Immature natural killer cell (primary cell): ENCODE data around the gene CHN2. TPM values are rescaled to one million over a fixed set of nuclear protein-coding genes. Genes with fewer than 3 reads are reported as not detected.
"Not testable (repeated sequence)": the region's sequence is repeated elsewhere in the genome, so short reads cannot be mapped to it uniquely, and the experiment has no call there.

Source experiments
- DNase-seq, 3 donors: peaks; one replicate each; pipeline ENCODE4 v3.0.0; 2022; ENCODE audit warnings: mixed read lengths in 1 of 3
- H3K27ac Mint-ChIP-seq, 6 donors: one replicate each; pipeline ENCODE4 v1.8.0; 2020; ENCODE audit warnings: mixed read lengths in 6 of 6, mild to moderate bottlenecking in 5 of 6, inconsistent platforms in 4 of 6, moderate library complexity in 3 of 6
- H3K27me3 Mint-ChIP-seq, 3 donors: one replicate each; pipeline ENCODE4 v1.8.0; 2020 to 2021; ENCODE audit warnings: low read depth in 3 of 3, mild to moderate bottlenecking in 3 of 3, mixed read lengths in 3 of 3, moderate library complexity in 3 of 3, inconsistent platforms in 1 of 3
- H3K36me3 Mint-ChIP-seq, 3 donors: one replicate each; pipeline ENCODE4 v1.8.0; 2020; ENCODE audit warnings: mixed read lengths in 3 of 3, inconsistent platforms in 2 of 3, mild to moderate bottlenecking in 2 of 3
- H3K4me1 Mint-ChIP-seq, 2 donors: one replicate each; pipeline ENCODE4 v1.8.0; 2020; ENCODE audit warnings: inconsistent platforms in 2 of 2, mild to moderate bottlenecking in 2 of 2, mixed read lengths in 2 of 2, moderate library complexity in 1 of 2
- H3K4me3 Mint-ChIP-seq, 5 donors: one replicate each; pipeline ENCODE4 v1.8.0; 2020; ENCODE audit warnings: mild to moderate bottlenecking in 5 of 5, mixed read lengths in 5 of 5, inconsistent platforms in 3 of 5, moderate library complexity in 3 of 5
- H3K9me3 Mint-ChIP-seq, 6 donors: one replicate each; pipeline ENCODE4 v1.8.0; 2020; ENCODE audit warnings: mild to moderate bottlenecking in 6 of 6, mixed read lengths in 6 of 6, inconsistent platforms in 4 of 6, moderate library complexity in 3 of 6
- polyA plus RNA-seq, 3 donors: library from polyadenylated mRNA; unstranded; fragments of 300-500 nt; fragmentation: Illumina TruSeq; gene quantifications; one replicate each; pipeline ENCODE4 v1.2.3, GENCODE V29; 2021

CHN2 gene
- polyA plus RNA-seq, 3 donors from 2014 or later, result 7.7 to 23.9 (median 14.6) TPM

DNA sequence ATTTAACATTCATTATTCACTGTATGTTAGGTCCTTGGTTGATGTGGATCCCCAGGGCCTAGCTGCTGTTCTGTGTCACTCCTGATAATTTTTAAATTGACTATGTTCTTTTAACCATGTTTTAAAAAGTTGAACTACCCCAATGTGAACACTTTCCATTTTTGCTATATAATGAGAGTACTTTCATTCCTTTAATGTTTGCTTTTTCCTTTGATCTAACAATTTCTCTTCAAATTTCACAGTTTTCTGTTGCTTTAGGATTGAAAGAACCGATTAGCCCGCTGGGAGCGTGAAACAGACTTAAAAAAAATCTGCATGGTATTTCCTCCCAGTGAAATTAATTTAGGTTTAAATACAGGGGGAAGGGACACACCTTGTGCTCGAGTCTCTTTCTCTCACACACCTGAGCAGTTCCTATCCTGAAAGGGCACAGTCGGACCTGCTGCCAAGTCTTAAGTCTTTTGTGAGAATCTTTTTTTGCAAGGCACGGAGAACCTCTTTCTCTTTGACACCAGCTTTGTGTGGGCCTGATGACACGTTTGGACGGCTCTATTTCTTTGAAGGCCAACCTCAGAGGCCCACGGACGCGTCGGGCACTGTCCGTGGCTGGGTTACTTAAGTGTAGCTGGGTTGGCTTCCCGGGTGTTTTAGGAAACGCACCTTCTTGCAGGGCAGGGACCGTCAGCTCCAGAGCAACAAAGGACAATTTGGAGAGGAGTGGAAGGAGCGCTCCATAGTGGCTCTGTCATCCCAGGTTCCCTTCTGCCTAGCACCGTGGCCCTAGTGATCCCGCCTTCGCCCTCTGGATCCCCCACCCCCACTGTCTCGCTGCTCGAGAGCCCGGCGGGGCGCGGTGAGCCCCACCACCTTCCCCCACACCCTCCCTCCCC lies 1.0 kb upstream of the CHN2 start:
- H3K4me3 Mint-ChIP-seq, result peak overlapping the region; percentile 69 to 79 (median 71)
- peak overlapping the region in 5 of 6 donors; percentile 39 to 67 (median 56) for H3K27ac Mint-ChIP-seq
- DNase-seq, result no peak
- peaks cover 38 to 41% of the 10 kb centered on the region in 2 donors for H3K4me1 Mint-ChIP-seq
- H3K9me3 Mint-ChIP-seq, result no peaks in the 10 kb centered on the region
- peaks cover 7 to 29% (median 13%) of the 10 kb centered on the region in 3 donors for H3K27me3 Mint-ChIP-seq
- H3K36me3 Mint-ChIP-seq, result no peaks in the 10 kb centered on the region

DNA sequence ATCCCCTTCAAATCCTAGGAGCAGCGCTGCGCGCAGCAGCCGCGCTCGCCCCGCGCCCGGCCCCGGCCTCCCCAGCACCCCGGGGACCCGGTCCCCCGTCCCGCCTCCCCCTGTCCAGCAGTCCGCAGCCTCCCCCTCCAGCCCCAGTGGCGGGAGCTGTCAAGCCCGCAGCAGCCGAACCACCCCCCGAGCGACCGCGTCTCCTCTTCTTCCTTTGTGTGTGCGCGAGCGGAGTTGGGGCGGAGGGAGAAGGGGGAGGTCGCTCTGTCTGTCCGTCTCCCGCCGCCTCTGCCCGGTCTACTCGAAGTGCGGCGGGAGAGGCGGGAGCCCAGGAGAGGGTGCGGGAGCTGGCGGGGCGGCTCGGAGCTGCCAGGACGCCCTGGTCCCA lies 375 bp upstream of the CHN2 start:
- no peak for DNase-seq
- Mint-ChIP-seq H3K4me1 (peaks cover 38 to 48% of the 10 kb centered on the region in 2 donors), H3K4me3 (peak overlapping the region; percentile 87 to 95 (median 93)), H3K36me3 (no peaks in the 10 kb centered on the region), H3K9me3 (no peaks in the 10 kb centered on the region), H3K27me3 (peaks cover 7 to 31% (median 13%) of the 10 kb centered on the region in 3 donors), H3K27ac (peak overlapping the region in 3 of 6 donors; percentile 58 to 89 (median 66))

DNA sequence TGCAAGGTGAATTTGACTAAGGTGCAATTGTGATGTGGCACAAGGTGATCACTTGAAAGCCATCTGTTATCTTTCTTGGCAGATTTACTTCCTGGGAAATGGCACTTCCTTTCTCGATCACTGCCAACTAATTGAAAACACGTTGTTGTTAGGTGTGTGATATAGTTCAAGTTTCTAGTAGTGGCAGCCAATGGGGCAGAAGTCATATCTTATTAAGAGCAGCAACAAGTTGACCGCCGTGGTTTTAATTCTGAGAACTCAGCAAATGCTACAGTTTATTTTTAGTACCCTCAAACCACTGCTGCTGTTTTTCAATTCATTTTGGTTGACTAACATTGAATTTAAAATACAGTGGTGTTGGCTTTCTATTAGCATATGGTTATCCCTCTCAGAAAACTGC lies 1.6 kb downstream of the CHN2 start:
- peak; percentile 66 to 77 (median 72) for DNase-seq
- no peaks in the 10 kb centered on the region for H3K9me3 Mint-ChIP-seq
- peak overlapping the region; percentile 69 to 94 (median 89) for H3K27ac Mint-ChIP-seq
- peaks cover 5 to 29% (median 13%) of the 10 kb centered on the region in 3 donors for H3K27me3 Mint-ChIP-seq
- H3K36me3 Mint-ChIP-seq, result no peaks in the 10 kb centered on the region
- peak overlapping the region; percentile 93 to 99 (median 95) for H3K4me3 Mint-ChIP-seq
- peaks cover 43 to 59% of the 10 kb centered on the region in 2 donors for H3K4me1 Mint-ChIP-seq

DNA sequence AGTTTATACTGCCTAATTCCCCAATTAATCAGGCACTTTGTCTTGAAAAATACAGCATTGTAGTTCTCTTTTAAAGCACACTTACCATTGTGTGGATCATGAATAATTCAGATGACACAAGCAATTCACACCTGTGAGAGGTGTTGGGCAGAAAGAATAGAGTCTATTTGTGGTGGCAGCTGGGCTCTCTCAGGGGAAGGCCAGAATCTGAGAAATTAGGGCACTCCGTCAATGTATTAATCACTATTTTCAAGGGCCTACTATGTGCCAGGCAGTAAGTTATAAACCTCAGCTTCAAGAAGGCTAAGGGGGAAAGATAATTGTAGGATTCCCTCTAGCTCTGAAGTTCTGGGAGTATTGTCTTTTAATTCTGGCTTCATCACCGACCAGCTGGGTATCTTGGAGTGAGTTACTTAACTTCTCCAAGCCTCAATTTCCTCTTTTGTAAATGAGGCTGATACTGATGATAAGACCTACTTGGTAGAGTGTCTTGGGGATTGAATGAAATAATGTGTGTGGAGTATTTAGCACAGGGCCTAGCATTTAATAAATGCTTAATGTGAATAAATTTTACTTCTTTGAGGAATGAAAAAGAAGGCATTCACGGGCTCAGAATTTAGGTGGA lies 2.5 kb downstream of the CHN2 start:
- Mint-ChIP-seq H3K36me3 (no peaks in the 10 kb centered on the region), H3K4me3 (peak overlapping the region; percentile 93 to 99 (median 95)), H3K4me1 (peaks cover 43 to 68% of the 10 kb centered on the region in 2 donors), H3K27ac (peak overlapping the region; percentile 69 to 94 (median 89)), H3K27me3 (peaks cover 5 to 26% (median 13%) of the 10 kb centered on the region in 3 donors), H3K9me3 (no peaks in the 10 kb centered on the region)
- peak; percentile 56 to 60 (median 59) for DNase-seq

DNA sequence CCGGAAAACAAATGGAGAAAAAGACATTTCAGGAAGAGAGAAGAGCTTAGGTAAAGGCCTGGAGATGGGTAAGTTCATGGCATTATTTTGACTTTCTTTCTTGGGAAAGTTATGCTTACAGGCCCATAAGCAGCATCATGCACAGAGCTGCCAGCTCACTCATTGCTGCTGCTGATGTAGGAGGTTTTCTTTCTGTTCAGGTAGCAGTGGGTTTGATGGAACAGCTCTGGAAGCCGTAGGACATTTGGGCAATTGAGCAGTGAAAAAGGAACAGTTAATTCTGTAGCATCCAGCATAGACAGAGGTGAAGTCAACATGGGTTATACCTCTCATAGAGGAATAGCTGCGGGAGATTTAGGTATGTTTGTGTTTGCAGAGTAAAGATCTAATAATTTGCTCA lies 3.3 kb downstream of the CHN2 start:
- Mint-ChIP-seq H3K27me3 (peaks cover 5 to 26% (median 13%) of the 10 kb centered on the region in 3 donors), H3K9me3 (no peaks in the 10 kb centered on the region)

DNA sequence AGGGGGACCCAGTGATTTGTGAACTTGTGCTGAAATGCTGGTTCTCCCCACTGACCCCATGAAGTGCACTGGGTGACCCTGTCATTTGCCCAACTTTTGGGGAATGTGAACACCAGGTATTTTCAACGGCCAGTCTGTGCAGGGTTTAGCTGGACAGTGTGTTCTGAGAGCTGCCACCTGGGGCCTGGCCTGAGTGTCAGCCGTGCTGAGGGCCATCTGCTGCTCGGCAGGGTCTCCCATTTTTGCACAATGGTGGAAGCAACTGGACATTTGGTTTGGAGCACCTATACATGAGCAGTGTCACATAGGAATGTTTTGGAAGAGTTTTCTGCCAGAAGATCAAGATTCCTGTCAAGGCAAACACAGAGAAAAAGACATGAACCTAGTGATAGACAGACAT lies 5.2 kb downstream of the CHN2 start:
- DNase-seq, result no peak
- Mint-ChIP-seq H3K4me3 (no peak overlapping the region), H3K27me3 (peaks cover 6 to 23% (median 13%) of the 10 kb centered on the region in 3 donors), H3K36me3 (peaks cover 0 to 4% (median 3%) of the 10 kb centered on the region in 3 donors), H3K9me3 (no peaks in the 10 kb centered on the region), H3K4me1 (peaks cover 46 to 71% of the 10 kb centered on the region in 2 donors), H3K27ac (no peak overlapping the region)

More for the DNA sequence above, 3.3 kb downstream of the CHN2 start:
- DNase-seq, result no peak
- peaks cover 51 to 77% of the 10 kb centered on the region in 2 donors for H3K4me1 Mint-ChIP-seq
- peak overlapping the region in 4 of 5 donors; percentile 34 to 99 (median 73) for H3K4me3 Mint-ChIP-seq
- H3K36me3 Mint-ChIP-seq, result no peaks in the 10 kb centered on the region
- H3K27ac Mint-ChIP-seq, result peak overlapping the region in 2 of 6 donors; percentile 66 to 69

DNA sequence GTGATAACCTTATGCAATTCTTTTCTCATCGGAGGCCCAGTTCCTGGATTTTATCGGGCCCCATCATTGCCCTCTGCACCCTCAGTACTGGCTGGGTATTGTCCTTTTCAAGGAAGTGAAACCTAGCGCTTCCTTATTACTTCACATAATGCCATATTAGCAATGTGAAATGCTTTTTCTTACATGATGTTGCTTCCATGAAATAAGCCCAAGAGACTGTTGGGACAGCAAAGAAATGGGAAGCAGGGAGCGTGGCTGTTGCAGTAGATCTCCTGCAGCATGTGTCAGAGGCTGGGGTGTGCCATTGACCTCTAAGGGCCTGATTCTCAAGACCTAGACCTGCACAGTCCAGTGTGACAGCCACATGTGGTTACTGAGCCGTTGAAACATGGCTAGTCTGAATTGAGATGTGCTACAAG lies 8.1 kb downstream of the CHN2 start:
- no peaks in the 10 kb centered on the region for H3K9me3 Mint-ChIP-seq
- H3K27me3 Mint-ChIP-seq, result peaks cover 0 to 2% (median 1%) of the 10 kb centered on the region in 3 donors
- H3K4me1 Mint-ChIP-seq, result peaks cover 29 to 57% of the 10 kb centered on the region in 2 donors
- H3K36me3 Mint-ChIP-seq, result peaks cover 0 to 4% (median 3%) of the 10 kb centered on the region in 3 donors
- no peak overlapping the region for H3K27ac Mint-ChIP-seq
- no peak overlapping the region for H3K4me3 Mint-ChIP-seq
- DNase-seq, result no peak

DNA sequence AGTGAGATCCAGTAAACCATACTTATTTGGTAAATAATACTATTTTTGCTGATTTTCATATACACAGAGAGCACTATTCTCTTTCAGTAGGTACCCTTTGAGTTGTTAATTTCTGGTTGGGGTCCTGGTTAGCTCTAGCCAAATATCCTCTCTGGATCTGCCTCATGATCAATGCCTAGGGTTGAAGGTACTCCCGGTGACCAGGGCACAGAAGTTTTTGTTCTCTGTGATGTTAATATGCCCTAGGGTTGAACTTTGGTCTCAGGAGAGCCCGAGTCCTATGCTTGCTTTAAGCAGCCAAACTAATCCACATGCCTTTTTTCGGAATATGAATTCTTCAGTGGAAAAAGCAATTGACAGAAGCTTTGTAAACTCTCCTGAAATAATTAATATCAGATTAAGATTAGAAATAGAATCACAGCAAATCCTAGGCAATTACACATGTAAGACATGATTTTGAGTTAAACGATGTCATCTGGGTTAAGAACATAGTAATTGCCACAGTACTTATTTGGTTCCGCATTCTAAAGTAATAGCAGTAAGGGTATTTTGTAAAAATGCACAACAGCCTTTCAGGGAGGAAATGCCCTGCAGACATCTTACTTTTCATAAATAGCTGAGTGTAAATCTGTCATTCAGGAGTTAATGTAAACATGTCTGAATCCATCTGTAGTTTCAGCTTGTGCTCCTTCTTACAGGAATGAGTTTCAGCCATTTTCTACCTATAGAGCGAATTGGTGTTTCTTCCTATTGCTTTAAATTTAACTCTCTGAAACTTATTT lies 10.1 kb downstream of the CHN2 start:
- Mint-ChIP-seq H3K27ac (no peak overlapping the region), H3K4me1 (peaks cover 42 to 57% of the 10 kb centered on the region in 2 donors), H3K9me3 (no peaks in the 10 kb centered on the region), H3K4me3 (no peak overlapping the region), H3K27me3 (peaks cover 0 to 2% (median 1%) of the 10 kb centered on the region in 3 donors), H3K36me3 (peaks cover 0 to 4% (median 3%) of the 10 kb centered on the region in 3 donors)
- no peak for DNase-seq

DNA sequence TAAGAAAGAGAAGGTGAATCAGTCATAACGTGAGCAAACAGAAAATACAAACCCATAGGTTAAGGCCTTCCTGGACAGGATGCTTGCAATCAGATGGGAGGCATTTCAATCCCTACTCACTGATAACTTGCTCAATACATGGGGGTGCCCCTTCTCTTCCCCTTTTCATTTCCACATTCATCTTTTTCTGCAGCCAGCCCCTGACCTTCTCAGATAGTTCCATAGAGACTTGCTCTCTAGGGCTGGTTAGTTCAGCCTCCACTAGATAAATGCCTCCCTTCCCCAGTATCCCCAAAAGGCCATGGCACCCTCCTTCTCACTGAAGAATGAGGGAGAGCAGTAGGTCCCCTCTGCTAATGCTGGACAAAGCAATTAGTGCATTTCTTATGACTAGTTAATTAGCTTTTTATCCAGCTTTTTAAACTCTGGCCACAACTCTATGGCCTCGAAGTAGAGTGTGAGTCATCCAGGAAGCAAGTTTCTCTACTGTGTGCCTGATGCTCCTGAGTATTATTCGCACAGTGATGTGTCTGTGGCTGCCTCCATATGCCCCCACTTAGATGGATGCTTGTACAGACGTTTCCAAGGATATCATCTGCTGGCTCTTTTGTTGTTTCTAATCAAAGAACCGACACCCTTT lies 12.7 kb downstream of the CHN2 start:
- H3K27ac Mint-ChIP-seq, result peak overlapping the region in 4 of 6 donors; percentile 28 to 51 (median 38)
- no peak for DNase-seq

DNA sequence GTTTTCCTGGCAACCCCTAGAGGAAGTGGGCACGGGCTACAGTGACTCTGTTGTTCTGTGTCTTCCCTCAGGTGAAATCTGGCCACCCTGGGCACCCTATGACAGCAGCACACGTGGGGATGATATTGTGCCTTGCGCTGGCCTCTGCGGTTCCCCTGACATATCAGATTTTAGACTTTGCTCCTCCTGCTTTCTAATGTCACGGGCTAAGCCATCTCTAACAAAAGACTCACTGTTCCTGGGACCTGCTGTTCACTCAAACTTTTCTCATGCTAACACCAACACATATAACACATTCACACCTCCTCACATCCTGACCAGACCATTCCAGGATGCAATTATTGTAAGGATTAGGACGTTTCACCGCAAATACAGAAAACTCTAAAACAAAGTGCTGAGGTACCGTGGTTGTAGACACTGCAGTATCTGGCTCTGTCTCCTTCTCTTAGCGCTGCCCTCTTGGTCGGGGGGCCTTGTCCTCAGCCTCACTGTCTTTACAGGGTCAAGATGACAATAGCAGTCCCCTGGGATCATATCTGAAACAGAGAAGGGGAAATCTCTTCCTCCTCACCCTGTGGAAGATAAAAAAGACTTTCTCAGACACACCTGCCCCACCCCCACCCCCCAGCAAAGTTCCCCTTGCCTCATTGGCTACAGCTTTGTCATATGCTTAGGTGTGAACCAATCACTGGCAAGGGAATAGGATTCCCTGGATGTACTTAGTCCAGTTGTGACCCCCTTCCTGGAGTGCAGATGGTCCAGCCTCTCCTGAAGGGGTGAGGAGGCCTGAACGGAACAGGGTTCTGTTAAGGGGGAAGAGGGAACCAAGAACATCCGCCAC lies 14.1 kb downstream of the CHN2 start:
- Mint-ChIP-seq H3K27me3 (peaks cover 1 to 7% (median 2%) of the 10 kb centered on the region in 3 donors), H3K4me3 (peak overlapping the region in 3 of 5 donors; percentile 2 to 7 (median 5)), H3K36me3 (peaks cover 3 to 7% (median 4%) of the 10 kb centered on the region in 3 donors), H3K4me1 (peaks cover 45 to 62% of the 10 kb centered on the region in 2 donors), H3K9me3 (no peaks in the 10 kb centered on the region), H3K27ac (peak overlapping the region in 2 of 6 donors; percentile 13 to 43)
- no peak for DNase-seq

More for the DNA sequence above, 12.7 kb downstream of the CHN2 start:
- H3K9me3 Mint-ChIP-seq, result no peaks in the 10 kb centered on the region
- H3K27me3 Mint-ChIP-seq, result peaks cover 1 to 7% (median 2%) of the 10 kb centered on the region in 3 donors
- H3K4me1 Mint-ChIP-seq, result peaks cover 49 to 61% of the 10 kb centered on the region in 2 donors
- peak overlapping the region in 1 of 5 donors; percentile 29 for H3K4me3 Mint-ChIP-seq
- peaks cover 3 to 6% (median 4%) of the 10 kb centered on the region in 3 donors for H3K36me3 Mint-ChIP-seq

DNA sequence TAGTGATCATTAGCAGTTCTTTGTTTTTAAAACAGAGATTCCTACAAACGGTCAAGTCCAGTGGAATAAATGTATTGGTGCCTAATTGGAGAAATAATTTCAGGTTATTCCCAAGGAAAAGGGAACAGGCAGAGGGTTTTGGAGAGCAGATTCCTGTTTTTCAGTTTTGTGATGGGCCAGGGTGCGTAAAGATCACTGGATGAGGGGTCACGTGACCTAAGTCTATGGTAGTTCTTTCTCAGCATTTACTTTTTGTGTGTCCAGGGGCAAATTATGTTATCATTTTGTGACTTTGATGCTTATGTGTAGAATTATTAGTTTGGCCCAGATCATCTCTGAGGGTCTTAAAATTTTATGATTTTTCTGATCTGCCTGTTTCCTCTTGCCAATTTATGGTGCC lies 15.2 kb downstream of the CHN2 start:
- no peak for DNase-seq
- peak overlapping the region in 1 of 6 donors; percentile 57 for H3K27ac Mint-ChIP-seq
- H3K9me3 Mint-ChIP-seq, result no peaks in the 10 kb centered on the region
- H3K36me3 Mint-ChIP-seq, result peaks cover 0 to 7% (median 3%) of the 10 kb centered on the region in 3 donors
- H3K4me3 Mint-ChIP-seq, result no peak overlapping the region
- H3K27me3 Mint-ChIP-seq, result peaks cover 0 to 7% (median 2%) of the 10 kb centered on the region in 3 donors
- H3K4me1 Mint-ChIP-seq, result peaks cover 45 to 72% of the 10 kb centered on the region in 2 donors

DNA sequence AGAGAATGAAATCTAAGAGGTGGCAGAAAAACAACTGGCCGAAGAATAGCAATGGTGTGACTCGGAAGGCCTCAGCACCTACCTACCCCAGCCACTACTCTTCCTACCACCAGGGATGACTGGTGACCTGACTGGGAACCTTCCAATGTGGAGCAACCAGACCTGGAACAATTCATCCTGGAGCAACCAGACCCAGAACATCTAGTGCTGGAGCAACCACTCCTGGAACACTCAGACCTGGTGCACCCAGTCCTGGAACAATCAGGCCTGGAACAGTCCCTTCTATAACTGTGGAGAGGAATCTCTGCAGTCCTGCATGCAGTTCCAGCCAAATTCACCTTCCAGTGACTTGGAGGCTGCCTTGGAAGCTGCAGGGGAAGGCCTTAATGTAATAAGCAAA lies 18.2 kb downstream of the CHN2 start:
- H3K4me3 Mint-ChIP-seq, H3K36me3 Mint-ChIP-seq, H3K27ac Mint-ChIP-seq, DNase-seq, H3K27me3 Mint-ChIP-seq, H3K9me3 Mint-ChIP-seq: not testable (repeated sequence)
- H3K4me1 Mint-ChIP-seq, result peaks cover 34 to 61% of the 10 kb centered on the region in 2 donors
